Body of pancreas (tissue), 4 donors: ENCODE measurements around the gene CARD14. TPM values are rescaled to one million over a fixed set of nuclear protein-coding genes. Genes with fewer than 3 reads are reported as not detected.

Experiments used
- ATAC-seq: fragments of 150-250 bp; one replicate; pipeline ENCODE4 v1.9.1; 2016
- DNase-seq, 4 donors: peaks; one replicate each; pipeline ENCODE4 v3.0.0-alpha.2; 2019
- H3K27ac ChIP-seq, 4 donors: fragments of 200-600 bp; sonication (generic); 1 replicate in 3 of 4; 2 replicates in 1 of 4; pipeline versions ENCODE4 v1.5.1 to v1.6.1; 2016 to 2019; ENCODE audit warnings: mild to moderate bottlenecking in 1 of 4, mixed read lengths in 1 of 4, moderate library complexity in 1 of 4
- H3K27me3 ChIP-seq, 2 donors: fragments of 200-600 bp; sonication (generic); one replicate each; pipeline ENCODE4 v1.6.0; 2016; ENCODE audit warnings: mild to moderate bottlenecking in 1 of 2
- H3K36me3 ChIP-seq, 2 donors: fragments of 200-600 bp; sonication (generic); replicated peaks in 1 of 2; 2 replicates each; pipeline ENCODE4 v1.5.1; 2016; ENCODE audit warnings: low read depth in 2 of 2; ENCODE audit not compliant: insufficient read depth in 1 of 2
- H3K4me1 ChIP-seq: fragments of 200-600 bp; sonication (generic); one replicate; pipeline ENCODE4 v1.6.0; 2016
- H3K4me3 ChIP-seq, 2 donors: fragments of 200-600 bp; sonication (generic); 1 replicate in 1 of 2; 2 replicates in 1 of 2; pipeline ENCODE4 v1.5.1; 2016 to 2019
- H3K9me3 ChIP-seq, 3 donors: fragments of 200-600 bp; sonication (generic); 1 replicate in 2 of 3; 2 replicates in 1 of 3; pipeline ENCODE4 v1.5.1; 2016
- POLR2A ChIP-seq, 3 donors: fragments of 450-650 bp; IDR thresholded peaks; one replicate each; pipeline ENCODE4 v1.6.1; 2016; ENCODE audit warnings: antibody characterized with exemption in 3 of 3, mild to moderate bottlenecking in 2 of 3
- WGBS, 2 donors: methylation state at CpG; one replicate each; pipeline ENCODE4 v1.1.5; 2017; 5-methylcytosine and 5-hydroxymethylcytosine counted together
- intact Hi-C: fragments of 100-400 bp; cut with DNase I; formaldehyde crosslinking; loops from one replicate; pipeline ENCODE4 v1.15.1; 2023
- total RNA-seq, 2 donors: library from RNA; depleted of rRNA; stranded (reverse); fragments of >200 nt; gene quantifications; one replicate each; pipeline ENCODE4 v1.1.0, GENCODE V29; 2016
- TF ChIP-seq, protein P1 (sequence below), 7 experiments: fragments of 450-650 bp in 4 of 7; fragments of 200-600 bp in 3 of 7; sonication (generic) in 3 of 7; IDR thresholded peaks; one replicate each; pipeline ENCODE4 v1.5.1; 2016 to 2019; ENCODE audit warnings: antibody characterized with exemption in 7 of 7

CARD14 gene
- total RNA-seq, 2 donors from 2014 or later = not detected

DNA sequence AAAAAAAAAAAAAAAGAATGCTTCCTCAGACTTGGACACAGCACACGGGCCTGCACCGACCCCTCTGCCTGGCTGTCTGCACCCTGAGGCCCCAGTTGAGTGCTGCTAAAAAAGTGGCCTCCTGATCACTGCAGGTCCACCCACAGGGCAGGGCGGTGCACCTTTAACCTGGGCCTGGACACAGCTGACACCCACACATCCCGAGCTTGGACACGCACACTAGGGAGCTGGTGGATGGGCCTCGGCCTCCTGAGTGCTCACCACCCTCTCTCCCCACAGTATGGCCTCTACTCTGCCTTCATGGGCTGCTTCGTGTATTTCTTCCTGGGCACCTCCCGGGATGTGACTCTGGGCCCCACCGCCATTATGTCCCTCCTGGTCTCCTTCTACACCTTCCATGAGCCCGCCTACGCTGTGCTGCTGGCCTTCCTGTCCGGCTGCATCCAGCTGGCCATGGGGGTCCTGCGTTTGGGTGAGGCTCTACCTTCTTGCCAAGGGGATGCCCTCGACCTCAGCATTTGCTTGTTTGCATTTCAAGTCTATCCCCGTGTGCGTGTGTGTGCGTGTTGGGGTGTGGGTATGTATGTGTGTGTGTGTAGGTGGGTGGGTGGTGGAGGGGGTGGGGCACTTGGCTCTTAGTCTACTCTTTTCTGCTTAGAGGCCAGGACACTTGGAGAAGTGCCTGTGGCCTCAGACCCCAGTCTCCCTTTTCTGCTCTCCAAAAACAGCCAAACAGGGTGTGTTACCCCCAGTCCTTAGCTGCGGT is 52.7 kb downstream of the CARD14 start:
- WGBS, 2 donors = 88 to 91% methylated on average over 17 to 18 of the region's 18 CpGs
- no peak for DNase-seq
- H3K4me3 ChIP-seq = no peak overlapping the region
- H3K9me3 ChIP-seq = no peaks in the 10 kb centered on the region
- H3K36me3 ChIP-seq = peaks cover 0 to 1% of the 10 kb centered on the region in 2 donors
- H3K27me3 ChIP-seq = no peaks in the 10 kb centered on the region
- intact Hi-C loops = no loop called here
- ATAC-seq = no peak
- H3K4me1 ChIP-seq = peaks cover 31% of the 10 kb centered on the region
- no peak overlapping the region for H3K27ac ChIP-seq
- TF ChIP-seq POLR2A (IDR thresholded peaks at IDR 0.05) = no peak
- TF ChIP-seq, protein P1, sequence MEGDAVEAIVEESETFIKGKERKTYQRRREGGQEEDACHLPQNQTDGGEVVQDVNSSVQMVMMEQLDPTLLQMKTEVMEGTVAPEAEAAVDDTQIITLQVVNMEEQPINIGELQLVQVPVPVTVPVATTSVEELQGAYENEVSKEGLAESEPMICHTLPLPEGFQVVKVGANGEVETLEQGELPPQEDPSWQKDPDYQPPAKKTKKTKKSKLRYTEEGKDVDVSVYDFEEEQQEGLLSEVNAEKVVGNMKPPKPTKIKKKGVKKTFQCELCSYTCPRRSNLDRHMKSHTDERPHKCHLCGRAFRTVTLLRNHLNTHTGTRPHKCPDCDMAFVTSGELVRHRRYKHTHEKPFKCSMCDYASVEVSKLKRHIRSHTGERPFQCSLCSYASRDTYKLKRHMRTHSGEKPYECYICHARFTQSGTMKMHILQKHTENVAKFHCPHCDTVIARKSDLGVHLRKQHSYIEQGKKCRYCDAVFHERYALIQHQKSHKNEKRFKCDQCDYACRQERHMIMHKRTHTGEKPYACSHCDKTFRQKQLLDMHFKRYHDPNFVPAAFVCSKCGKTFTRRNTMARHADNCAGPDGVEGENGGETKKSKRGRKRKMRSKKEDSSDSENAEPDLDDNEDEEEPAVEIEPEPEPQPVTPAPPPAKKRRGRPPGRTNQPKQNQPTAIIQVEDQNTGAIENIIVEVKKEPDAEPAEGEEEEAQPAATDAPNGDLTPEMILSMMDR (IDR thresholded peaks at IDR 0.05) = no peak

- Histone ChIP-seq H3K27me3 (no peaks in the 10 kb centered on the region), H3K4me3 (no peak overlapping the region), H3K36me3 (peaks cover 0 to 1% of the 10 kb centered on the region in 2 donors), H3K27ac (no peak overlapping the region), H3K9me3 (no peaks in the 10 kb centered on the region), H3K4me1 (peaks cover 24% of the 10 kb centered on the region)
- no peak for TF ChIP-seq POLR2A (IDR thresholded peaks at IDR 0.05)
- TF ChIP-seq, protein P1 (IDR thresholded peaks at IDR 0.05) = no peak
- ATAC-seq (no peak), DNase-seq (no peak)
- intact Hi-C loops = no loop called here
- 88 to 90% methylated on average over 16 to 18 of the region's 18 CpGs for WGBS, 2 donors
Observed at GRCh38 chr17:80223142-80223815, 53.4 kb downstream of the CARD14 start.

DNA sequence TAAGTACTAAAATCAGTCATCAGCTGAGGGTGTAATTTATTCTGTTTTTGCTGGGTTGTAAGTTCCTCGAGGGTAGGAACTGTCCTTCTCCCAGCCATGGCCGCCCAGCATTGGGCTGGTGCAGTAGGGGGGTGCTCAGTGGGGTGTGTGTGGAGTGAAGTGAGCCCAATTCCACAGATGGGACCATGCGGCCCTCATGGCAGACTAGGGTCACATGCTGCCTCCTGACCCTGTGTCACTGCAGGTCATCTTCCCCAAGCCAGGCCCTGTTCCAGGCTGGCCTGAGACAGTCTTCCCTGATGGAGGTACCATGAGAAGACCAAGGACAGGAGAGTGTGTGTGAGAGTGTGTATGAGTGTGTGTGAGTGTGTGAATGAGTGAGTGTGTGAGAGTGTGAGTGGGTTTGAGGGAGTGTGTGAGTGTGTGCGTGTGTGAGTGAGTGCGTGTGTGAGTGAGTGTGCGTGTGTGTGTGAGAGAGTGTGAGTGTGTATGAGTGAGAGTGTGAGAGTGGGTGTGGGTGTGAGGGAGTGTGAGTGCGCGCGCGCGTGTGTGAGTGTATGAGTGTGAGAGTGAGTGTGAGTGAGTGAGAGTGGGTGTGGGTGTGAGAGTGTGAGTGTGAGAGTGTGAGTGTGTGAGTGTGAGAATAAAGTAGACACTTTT is 54.1 kb downstream of the CARD14 start:
- no peak overlapping the region for H3K27ac ChIP-seq
- no peak overlapping the region for H3K4me3 ChIP-seq
- intact Hi-C loops = no loop called here
- H3K36me3 ChIP-seq = peaks cover 0 to 1% of the 10 kb centered on the region in 2 donors
- H3K4me1 ChIP-seq = peaks cover 17% of the 10 kb centered on the region
- no peaks in the 10 kb centered on the region for H3K27me3 ChIP-seq
- ATAC-seq (no peak), DNase-seq (no peak)
- 94 to 95% methylated on average over 11 of the region's 11 CpGs for WGBS, 2 donors
- H3K9me3 ChIP-seq = no peaks in the 10 kb centered on the region
- TF ChIP-seq, protein P1 (IDR thresholded peaks at IDR 0.05) = no peak
- no peak for TF ChIP-seq POLR2A (IDR thresholded peaks at IDR 0.05)

- H3K9me3 ChIP-seq = no peaks in the 10 kb centered on the region
- H3K4me1 ChIP-seq = peaks cover 10% of the 10 kb centered on the region
- intact Hi-C loops = no loop called here
- 75 to 88% methylated on average over 5 to 6 of the region's 6 CpGs for WGBS, 2 donors
- no peak overlapping the region for H3K4me3 ChIP-seq
- no peak for DNase-seq
- no peaks in the 10 kb centered on the region for H3K27me3 ChIP-seq
- H3K27ac ChIP-seq = no peak overlapping the region
- peaks cover 0 to 1% of the 10 kb centered on the region in 2 donors for H3K36me3 ChIP-seq
- TF ChIP-seq, protein P1 (IDR thresholded peaks at IDR 0.05) = no peak
- no peak for TF ChIP-seq POLR2A (IDR thresholded peaks at IDR 0.05)
- ATAC-seq = no peak
Observed at GRCh38 chr17:80224683-80225082, 54.9 kb downstream of the CARD14 start.
